Mesothelial cell of epicardium (in vitro differentiated cells): ENCODE data around the gene ACTR1A. TPM values are rescaled to one million over a fixed set of nuclear protein-coding genes. Genes with fewer than 3 reads are reported as not detected.

Experiments used
- DNase-seq, 2 experiments: peaks; one replicate each; pipeline ENCODE4 v3.0.0; 2021; ENCODE audit warnings: low spot score in 2 of 2; ENCODE audit not compliant: unreplicated experiment in 2 of 2
- H3K27ac Mint-ChIP-seq: 2 replicates; pipeline ENCODE4 v1.8.0; 2021; ENCODE audit warnings: mixed read lengths
- H3K27me3 Mint-ChIP-seq: 2 replicates; pipeline ENCODE4 v1.8.0; 2021; ENCODE audit warnings: low read depth, mixed read lengths
- H3K36me3 Mint-ChIP-seq: 2 replicates; pipeline ENCODE4 v1.8.0; 2021; ENCODE audit warnings: mixed read lengths
- H3K4me1 Mint-ChIP-seq: 2 replicates; pipeline ENCODE4 v1.8.0; 2021; ENCODE audit warnings: mixed read lengths
- H3K4me3 Mint-ChIP-seq: 2 replicates; pipeline ENCODE4 v1.8.0; 2021; ENCODE audit warnings: mild to moderate bottlenecking, moderate library complexity, mixed read lengths
- H3K9me3 Mint-ChIP-seq: 2 replicates; pipeline ENCODE4 v1.8.0; 2021; ENCODE audit warnings: mixed read lengths
- CTCF ChIP-seq: fragments of 200-600 bp; sonication (generic); IDR thresholded peaks from one replicate; pipeline ENCODE4 v1.5.0; 2021; ENCODE audit warnings: antibody characterized with exemption; ENCODE audit not compliant: unreplicated experiment
- total RNA-seq: library from RNA; stranded (reverse); gene quantifications from 3 replicates; pipeline ENCODE4 v1.2.1, GENCODE V29; 2021

Gene ACTR1A
- total RNA-seq, 1 donor from 2014 or later, result 91.7 TPM

- H3K27ac Mint-ChIP-seq, result no peak overlapping the region
- peaks cover 20% of the 10 kb centered on the region for H3K27me3 Mint-ChIP-seq
- H3K9me3 Mint-ChIP-seq, result no peaks in the 10 kb centered on the region
- H3K36me3 Mint-ChIP-seq, result no peaks in the 10 kb centered on the region
- DNase-seq, result no peak
- no peak overlapping the region for H3K4me3 Mint-ChIP-seq
- H3K4me1 Mint-ChIP-seq, result peaks cover 32% of the 10 kb centered on the region
- TF ChIP-seq CTCF, result no peak
These were observed 38.5 kb downstream of the ACTR1A start for GRCh38 chr10:102463983-102464382.

- no peak for TF ChIP-seq CTCF
- H3K27me3 Mint-ChIP-seq, result peaks cover 20% of the 10 kb centered on the region
- no peaks in the 10 kb centered on the region for H3K36me3 Mint-ChIP-seq
- H3K4me1 Mint-ChIP-seq, result peaks cover 32% of the 10 kb centered on the region
- no peak overlapping the region for H3K4me3 Mint-ChIP-seq
- H3K9me3 Mint-ChIP-seq, result no peaks in the 10 kb centered on the region
- no peak for DNase-seq
- no peak overlapping the region for H3K27ac Mint-ChIP-seq
These were observed 39.9 kb downstream of the ACTR1A start for GRCh38 chr10:102462512-102463054.

GRCh38 chr10:102461187-102462054 is 41.1 kb downstream of the ACTR1A start:
- Mint-ChIP-seq H3K4me1 (peaks cover 32% of the 10 kb centered on the region), H3K4me3 (peak overlapping the region; percentile 76), H3K36me3 (no peaks in the 10 kb centered on the region), H3K27ac (peak overlapping the region; percentile 69), H3K27me3 (peaks cover 20% of the 10 kb centered on the region), H3K9me3 (no peaks in the 10 kb centered on the region)
- DNase-seq, result peak; percentile 93 to 96
- TF ChIP-seq CTCF, result no peak

GRCh38 chr10:102460836-102461186 is 41.7 kb downstream of the ACTR1A start:
- peaks cover 32% of the 10 kb centered on the region for H3K4me1 Mint-ChIP-seq
- H3K4me3 Mint-ChIP-seq, result peak overlapping the region; percentile 76
- no peak for TF ChIP-seq CTCF
- DNase-seq, result no peak
- H3K27me3 Mint-ChIP-seq, result peaks cover 20% of the 10 kb centered on the region
- peak overlapping the region; percentile 68 for H3K27ac Mint-ChIP-seq
- H3K9me3 Mint-ChIP-seq, result no peaks in the 10 kb centered on the region
- peaks cover 1% of the 10 kb centered on the region for H3K36me3 Mint-ChIP-seq

- no peak overlapping the region for H3K27ac Mint-ChIP-seq
- peaks cover 30% of the 10 kb centered on the region for H3K4me1 Mint-ChIP-seq
- H3K27me3 Mint-ChIP-seq, result peaks cover 20% of the 10 kb centered on the region
- DNase-seq, result no peak
- TF ChIP-seq CTCF, result no peak
- H3K4me3 Mint-ChIP-seq, result no peak overlapping the region
- no peaks in the 10 kb centered on the region for H3K9me3 Mint-ChIP-seq
- peaks cover 2% of the 10 kb centered on the region for H3K36me3 Mint-ChIP-seq
These were observed 43.9 kb downstream of the ACTR1A start for GRCh38 chr10:102458656-102459055.
